HG02981 (cell line): Measurements from ENCODE around the gene ZNF384.

Source experiments
- ATAC-seq: cut with Tn5 transposase; IDR thresholded peaks from one replicate; pipeline ENCODE4 v1.9.1; 2021; ENCODE audit warnings: mild to moderate bottlenecking, moderate library complexity; ENCODE audit not compliant: unreplicated experiment

ZNF384 gene

DNA sequence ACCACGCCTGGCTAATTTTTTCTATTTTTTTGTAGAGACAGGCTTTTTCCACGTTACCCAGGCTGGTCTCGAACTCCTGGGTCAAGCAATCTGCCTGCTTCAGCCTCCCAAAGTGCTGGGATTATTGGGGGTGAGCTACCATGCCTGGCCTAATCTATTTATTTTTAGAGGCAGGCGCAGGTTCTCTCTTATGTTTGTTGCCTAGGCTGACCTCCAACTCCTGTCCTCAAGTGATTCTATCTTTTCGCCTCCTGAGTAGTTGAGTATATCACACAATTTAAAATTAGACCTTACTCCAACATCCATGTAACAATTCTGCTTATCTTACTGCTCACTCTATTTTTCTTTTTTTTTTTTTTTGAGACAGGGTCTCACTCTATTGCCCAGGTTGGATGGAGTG is 35.2 kb downstream of the ZNF384 start:
- ATAC-seq = no peak

DNA sequence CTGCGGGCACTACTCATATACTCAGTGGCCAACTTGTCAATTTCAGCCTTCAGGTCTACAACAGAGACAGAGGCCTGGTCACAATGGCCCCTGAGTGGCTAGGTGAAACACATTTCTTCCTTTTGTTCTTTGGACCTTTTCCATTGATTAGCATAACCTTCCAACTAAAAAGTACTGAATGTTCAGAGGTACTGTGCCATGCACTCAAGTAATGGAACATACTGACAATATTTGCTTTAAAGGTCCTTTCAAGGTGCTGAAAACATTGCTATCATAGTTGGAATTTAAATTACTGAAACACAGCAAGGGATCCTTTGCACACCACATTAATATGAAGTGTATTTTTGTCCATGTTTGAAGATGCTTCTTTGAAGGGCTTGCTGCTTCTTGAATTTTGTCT is 35.8 kb downstream of the ZNF384 start:
- ATAC-seq = no peak

DNA sequence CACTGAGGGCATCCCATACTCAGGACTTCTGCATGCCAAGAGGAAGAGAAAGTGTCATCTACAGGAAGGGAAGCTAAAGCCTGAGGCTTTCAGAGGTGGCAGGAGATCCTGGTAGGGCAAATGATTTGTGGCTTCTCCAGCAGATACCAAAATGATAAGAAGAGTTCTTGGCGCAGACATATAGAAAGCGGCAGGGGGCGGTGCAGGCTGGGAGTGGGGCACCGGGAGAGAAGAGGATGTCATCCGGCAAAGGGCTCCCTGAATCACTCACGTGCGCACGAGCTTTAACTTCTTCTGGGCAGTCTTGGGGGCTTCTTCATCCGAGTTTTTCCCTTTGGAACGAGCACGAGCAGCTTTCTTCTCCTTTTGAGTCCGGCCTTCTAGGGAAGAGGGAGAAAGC is 36.8 kb downstream of the ZNF384 start:
- no peak for ATAC-seq

DNA sequence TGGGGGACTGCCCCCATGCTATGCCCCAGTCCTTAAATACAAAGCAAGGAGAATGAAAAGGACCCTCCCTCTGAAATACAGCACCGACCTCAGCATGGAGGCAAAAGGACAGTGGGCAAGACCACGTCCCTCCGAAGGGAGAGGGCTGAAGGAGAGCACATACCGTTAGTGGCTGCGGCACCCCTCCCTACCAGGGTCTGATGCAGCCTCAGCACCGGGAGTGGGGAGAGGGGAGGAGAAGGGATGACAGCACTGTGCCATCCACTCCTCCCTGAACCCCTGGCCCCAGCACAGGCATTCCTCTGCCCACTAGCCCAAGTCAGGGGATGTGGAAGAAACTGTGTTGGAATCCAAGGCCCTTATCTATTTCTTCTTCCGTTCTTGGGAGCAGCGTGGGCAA is 38.3 kb downstream of the ZNF384 start:
- ATAC-seq = no peak

DNA sequence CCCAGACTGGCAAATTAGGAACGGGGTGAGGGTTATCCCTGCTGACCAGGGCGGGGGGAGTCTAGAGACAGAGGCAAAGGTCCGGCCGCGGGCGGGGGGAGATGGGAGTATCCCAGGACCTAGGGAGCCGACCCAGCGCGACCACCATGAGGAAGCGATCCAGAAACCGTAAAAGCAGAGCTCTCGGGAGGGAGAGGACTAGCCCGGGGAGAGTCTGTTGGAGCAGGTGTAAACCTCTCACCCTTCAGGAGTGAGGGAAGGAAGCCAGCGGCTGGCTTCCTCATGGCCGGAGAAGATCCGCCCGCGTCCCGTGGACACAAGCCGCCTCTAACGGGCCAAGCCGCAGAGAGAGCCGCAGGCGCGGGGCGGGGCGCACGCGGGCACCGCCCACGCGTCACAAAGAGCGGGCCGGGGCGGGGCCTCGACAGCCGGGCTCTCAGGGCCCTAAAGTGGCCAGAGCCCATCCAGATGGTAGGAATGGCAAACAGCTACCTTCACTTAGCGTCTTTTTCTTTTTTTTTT is 42.0 kb downstream of the ZNF384 start, which contains the start of gene ACRBP:
ACRBP (minus strand) TSS at position 350 of the 522 bp plus-strand sequence; CDS start at position 284, 66 bp downstream.
- ATAC-seq = no peak

DNA sequence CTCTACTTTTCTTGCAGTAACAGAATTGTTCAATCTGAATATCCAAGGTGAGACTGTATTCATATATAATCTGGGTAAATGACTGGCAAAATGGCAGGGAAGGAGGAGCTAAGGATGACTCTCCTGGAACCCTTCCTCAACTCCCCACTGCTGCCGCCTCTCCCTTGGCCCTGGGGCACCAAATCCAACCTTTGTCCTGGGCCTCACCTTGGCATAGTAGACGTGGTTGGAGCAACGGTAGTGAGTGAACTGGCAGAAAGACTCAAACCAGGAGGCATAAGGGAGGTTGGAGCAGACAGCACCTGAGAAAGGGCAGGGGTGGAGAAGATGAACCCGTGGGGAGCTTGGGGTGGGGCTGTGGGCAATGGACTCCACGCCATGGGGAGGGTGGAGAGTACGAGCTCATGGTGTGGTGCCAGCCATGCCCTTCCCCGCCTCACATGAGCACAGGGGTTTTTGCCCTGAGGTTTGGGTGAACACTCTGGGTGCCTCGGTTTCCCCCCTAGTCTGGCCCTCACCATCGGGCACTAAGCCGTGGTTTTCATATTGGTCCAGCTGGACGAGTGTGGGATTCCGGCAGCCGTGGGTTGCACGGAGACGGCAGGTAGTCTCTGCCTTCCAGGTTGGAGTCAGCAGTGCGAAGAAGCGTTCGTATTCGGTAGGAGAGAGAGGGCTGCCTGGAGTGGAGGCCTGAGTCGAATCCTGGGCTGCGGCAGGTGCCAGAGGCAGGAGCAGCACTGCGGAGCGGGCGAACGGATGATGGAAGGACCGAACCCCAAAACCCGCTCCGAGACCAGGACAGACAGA is 42.7 kb downstream of the ZNF384 start:
- ATAC-seq = no peak

DNA sequence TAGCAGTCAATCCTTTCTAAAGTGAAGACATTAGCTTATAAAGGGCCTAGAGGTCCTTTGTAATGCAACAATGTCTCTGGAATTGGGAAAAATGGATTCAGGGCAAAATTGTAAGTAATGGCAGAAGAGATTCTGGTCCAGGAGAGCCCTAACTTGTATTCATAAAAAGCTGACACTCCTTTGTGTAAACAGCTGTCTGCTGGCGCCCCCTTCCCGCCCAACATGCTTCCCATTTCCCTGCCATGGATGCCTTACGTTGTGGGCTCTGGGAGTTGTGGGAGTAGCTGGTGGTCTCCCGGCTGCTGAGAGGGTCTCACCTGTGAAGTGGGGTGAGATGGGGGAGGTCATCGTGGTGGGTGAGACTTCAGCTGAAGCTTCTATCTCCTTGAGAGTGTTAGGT is 44.3 kb downstream of the ZNF384 start:
- ATAC-seq = no peak

DNA sequence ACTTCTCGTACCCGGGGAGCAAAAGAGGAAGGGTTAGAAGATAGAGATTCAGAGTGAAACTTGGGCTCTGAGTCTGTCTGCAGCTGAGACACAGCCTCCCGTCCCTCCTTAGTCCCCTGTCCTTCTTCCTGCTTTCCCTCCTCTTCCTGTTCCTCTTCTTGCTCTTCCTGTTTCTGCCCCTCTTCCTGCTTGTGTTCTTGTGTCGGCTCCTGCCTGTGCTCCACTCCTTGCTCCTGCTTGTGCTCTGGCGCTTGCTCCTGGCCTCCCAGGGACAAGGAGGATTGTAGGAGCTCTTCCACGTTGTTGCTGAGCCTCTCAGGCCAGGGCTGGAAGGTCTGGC is 44.9 kb downstream of the ZNF384 start:
- ATAC-seq = no peak

DNA sequence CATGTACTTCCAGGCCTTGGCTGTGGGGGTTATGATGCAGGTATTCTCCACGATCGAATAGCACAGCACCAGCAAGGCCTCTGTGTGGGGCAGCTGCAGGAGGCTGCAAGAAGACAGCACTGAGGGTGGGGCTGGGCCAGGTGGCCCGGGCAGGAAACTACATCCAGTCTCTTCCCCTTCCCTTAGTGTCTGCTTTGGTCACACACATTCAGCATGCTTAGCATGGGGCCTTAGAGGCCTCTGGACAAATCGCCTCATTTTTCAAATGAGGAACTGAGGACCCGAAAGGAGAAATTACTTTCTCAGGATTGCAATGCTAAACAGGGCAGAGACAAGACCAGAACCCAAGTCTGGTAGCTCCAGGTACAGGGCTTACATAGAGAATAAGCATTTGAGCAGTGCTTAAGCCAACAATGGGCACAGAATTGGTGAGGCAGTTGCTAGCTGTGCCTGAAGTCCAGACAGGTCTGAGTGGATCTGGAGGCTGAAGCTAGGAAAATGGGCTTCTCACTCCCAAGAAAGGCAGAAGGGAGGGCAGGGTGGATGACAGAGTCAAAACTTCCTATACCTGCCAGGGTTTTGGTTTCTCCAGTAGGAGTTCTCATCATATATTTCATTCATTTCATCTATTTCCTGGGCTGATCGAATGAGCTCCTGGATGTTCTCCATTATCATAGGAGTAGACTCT is 45.5 kb downstream of the ZNF384 start:
- ATAC-seq = no peak

DNA sequence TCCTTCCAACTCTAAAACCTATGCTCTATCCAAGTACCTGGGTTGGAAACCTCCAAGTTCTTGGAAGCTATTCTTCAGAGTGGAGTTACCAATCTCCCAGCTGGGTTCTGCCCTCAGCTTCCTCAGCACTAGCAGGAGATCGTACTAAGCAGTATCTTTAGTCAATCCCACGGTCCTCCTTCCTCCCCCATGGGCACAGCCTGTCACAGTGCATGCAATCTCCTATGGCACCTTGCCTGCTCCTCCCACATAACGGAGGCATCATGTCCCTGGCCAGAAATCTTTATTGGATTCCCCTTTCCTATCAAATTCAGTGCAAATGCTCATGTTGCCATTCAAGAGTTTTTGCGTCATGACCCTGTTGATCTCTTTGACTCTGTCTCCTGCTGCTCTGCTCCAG is 48.0 kb downstream of the ZNF384 start:
- ATAC-seq = no peak

DNA sequence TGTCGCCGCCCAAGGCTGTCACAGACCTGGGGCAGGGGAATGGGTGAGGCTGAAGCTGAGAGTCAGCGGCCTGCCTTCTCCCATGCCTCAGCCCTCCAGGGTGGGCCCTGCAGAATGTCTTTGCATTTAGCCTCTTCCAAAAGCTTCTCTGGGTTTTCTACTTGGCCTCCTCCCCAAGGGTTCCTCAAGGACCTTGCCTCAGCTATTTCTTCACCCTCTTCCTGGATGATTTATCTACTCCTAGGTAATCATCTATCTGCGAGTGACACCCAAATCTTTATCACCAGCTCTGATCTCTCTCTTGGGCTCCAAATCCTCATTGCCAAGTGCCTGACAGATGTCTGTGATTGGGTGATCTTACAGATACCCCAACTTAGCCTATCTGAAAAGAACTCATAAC is 48.7 kb downstream of the ZNF384 start:
- ATAC-seq = no peak

DNA sequence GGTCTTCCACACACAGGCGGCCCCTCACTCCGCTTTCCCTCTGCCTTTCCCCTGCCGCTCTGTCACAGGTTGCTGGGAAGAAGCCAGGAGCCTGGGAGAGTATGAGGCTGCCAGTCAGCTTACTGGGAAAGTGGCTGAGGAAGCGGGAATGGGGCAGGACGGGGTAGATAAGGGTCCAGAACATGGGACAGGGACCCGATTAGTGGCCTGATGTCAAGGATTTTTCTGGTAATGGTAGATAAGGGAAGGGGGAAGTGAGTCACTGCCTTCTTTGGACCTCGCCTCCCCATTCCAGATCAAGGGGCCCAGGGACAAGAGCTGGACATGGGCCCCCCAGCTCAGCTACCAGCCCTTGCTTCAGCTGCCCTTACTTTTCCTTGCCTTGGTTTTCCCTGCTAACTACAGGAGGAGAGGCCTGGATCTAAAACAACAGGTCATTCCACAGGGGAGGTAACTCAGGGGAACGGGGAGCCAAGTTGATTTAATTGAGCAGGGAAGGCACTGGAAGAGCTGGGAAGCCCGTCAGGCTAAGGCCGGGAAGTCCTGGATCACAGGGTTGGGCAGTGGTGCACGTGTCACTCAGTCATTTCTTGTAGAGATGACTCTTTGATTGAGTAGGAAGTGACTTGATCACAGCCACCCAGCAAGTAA is 49.9 kb downstream of the ZNF384 start:
- ATAC-seq = no peak

DNA sequence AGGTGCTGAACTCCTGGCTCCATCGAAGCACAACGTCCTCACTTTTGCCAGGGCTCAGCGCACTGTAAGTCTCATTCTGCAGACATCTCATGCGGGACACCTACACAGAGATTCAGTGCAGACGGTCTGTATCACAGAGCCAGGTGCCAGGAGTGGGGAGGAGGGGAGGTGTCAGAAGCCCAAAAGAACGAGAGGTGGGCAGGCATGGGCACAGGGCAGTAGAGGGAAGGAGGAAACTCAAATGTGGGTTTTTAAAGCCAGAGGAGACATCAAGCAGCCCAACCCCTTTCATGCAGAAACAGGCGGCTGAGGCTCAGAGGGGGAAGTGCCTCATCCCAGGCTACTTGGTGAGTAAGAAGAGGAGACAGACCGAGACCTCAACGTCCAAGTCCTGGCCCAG is 50.9 kb downstream of the ZNF384 start:
- ATAC-seq = no peak

DNA sequence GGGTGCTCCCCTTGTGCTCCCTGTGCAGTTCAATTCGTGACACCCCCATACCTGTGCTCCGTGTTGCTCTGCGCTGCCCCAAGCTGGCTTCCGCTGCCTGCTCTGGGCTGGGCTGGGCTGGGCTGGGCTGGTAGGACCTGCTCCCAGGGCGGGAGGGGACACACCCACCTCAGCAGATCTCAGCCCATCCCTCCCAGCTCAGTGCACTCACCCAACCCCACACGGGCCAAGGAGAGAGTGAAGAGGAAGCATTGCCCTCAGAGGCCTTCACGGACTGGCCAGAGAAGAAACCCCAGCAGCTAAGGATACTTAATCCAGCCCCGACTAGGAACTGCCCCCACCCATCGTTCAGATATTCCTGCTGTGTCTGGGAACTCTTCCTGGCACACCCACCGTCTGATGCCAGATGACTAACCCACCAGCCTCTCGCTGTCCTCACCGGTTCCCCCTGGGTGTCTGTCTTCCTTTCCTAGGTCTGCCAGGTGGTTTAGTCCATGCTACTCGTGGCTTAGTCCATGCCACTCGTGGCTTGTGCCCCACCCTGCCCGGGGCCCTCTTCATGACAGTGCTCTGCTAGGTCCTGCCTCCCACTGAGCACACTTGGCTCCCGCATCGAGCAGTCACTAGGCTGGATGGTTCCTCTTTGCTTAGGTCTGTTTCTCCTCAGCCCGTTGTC is 53.2 kb downstream of the ZNF384 start, which contains the start of gene LPAR5:
LPAR5 (minus strand) TSS at position 104 of the 676 bp plus-strand sequence. CDS start 14,711 bp downstream, outside the sequence.
- ATAC-seq = peak; percentile 41

DNA sequence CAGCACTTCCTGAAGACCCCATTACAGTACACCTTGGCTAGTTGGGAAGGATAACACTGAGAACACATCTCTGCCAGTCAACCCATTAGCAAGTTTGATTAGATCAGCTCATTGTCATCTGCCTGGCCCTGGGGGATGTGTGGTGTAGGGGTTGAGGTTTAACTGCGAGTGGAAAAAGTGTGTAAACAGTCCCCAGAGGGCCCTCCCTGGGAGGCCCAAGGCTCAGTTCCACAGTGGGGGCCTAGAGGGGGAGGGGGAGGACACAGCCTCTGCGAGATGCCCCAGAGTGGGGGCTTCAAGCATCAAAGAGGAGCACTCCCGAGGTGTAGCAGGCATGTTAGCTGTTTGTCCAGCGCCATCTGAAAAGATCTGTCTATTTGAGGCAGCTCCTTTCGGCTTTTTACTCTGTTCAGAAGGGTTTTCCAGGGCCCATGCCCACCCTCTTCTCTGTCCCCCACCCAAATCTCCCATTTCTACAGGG is 53.8 kb downstream of the ZNF384 start:
- ATAC-seq = no peak

DNA sequence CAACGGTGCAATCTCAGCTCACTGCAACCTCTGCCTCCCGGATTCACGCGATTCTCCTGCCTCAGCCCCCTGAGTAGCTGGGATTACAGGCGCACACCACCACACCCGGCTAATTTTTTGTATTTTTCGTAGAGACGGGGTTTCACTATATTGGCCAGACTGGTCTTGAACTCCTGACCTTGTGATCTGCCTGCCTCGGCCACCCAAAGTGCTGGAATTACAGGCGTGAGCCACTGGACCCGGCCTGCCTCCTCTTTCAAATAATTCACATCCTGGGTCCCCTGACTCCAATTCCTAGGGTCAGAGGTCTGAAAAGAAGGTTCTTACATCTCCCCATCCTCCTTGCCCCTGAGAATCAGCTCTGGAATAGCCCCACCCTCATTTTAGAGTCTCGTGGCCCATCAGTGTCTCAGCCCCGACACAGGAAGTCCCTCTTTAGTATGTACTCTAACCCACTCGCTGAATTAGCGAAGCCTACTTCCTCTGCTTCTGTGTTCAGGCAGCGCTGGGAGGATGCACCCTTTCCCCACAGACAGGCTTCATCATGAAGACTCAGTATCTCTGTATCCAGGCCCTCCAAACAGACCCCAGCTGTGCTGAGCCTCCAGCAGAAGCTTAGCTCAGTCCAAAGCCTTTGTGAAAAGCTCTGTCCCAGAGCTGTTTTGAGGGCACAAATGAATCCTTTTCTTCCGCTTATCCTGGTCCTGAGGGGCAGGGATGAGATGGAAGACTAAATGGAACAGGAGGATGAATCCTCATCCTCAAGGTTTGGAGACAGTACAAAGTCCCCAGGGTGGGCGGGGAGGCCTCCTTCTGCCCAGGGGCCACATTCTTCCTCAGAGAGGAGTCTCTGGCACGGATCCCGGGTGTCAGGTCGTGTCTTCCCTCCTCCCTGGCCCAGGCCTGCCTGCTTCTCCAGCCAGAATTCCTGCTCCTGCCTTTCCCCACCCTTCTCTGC is 56.9 kb downstream of the ZNF384 start:
- ATAC-seq = peak; percentile 55

DNA sequence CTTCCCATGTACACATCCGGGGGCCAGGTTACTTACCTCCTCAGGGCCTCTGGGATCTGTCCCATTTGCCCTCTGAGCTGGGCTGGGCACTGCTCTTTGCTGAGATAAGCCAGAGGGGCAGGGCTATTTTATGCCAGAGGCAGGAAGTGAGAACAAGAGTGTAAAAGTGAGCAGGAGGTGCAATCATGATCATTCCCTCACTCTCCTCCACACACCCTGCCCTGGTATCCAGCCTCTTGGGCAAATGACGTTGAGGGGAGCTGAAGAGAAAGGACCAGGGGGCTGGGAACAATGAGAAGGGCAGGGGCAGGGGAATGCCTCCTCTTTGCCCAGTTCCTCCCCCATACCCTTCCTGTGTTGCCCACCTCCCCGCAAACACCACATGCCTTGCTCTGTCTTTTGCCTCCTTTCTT is 57.6 kb downstream of the ZNF384 start:
- ATAC-seq = no peak

DNA sequence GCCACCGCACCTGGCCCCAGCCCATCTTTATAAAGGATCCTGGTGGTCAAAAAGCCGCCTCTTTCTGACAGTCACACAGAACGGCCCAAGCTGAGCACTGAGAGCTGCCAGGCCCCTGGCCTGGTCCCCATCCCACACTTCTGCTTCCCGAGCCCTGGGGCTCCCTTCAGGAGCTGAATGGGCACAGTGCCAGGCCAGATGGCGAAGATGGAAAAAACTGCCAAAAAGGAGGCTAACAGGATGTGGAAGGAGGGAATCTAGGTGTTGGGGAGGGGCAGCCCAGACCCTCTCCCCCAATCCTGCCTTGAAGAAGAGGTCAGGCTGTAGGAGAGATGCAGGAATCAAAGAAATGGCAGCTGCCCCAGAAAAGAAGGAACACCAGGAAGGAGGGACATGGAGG is 58.4 kb downstream of the ZNF384 start:
- ATAC-seq = no peak

DNA sequence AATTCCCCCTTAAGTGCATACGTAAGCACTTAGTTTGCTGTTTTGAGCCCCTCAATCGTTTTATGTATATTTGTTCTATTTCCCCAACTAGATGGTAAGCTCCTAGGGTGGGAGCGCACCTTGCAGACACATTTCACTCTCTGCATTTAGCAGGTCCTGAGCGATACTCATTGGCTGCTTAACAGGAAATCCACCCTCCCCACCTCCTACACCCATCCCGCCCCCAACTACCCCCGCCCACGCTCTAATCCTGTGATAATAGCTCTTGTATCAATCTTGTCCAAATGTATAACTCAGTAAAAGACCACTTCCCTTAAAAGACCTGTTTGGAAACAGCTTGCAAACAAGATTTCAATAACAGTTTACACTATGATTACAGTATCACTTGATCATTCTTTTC is 61.6 kb downstream of the ZNF384 start:
- ATAC-seq = no peak
